ENCODE results near the gene RMI2.

DNA sequence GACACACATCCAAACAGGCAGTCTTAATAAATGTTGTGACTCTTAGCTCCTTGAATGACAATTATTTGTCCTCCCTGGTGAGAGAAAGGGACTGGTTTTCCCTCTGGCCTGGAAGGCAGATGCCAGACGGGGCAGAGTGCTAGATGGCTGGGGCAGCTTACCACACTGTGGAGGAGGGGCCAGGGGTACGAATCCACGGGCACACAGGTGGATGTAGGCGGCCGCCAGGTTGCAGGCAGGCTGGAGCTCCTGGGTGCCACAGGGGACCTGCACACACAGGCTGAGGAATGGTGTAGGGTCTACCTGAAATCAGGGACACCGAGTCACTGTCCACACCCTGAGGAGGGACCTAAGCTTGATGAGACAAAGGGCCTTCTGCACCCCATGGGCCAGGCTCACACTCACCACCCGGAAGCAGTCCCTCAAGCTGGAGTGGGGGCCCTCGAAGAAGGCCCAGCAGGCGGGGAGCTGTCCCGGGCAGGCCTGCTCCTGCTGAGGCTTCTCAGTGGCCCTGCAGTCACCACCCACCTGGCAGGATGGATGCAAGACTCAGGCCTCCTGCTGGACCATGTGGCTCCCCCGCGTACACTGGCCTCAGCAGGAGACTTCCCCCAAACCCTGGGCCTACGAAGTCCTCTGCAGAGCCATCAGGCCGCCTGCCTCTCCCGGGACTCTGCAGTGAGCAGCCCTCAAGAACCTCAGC is 38.4 kb downstream of the RMI2 start:
- TF ChIP-seq EP300 (IDR thresholded peaks at IDR 0.05): no peak
- TF ChIP-seq CTCF (IDR thresholded peaks at IDR 0.05): no peak
- TF ChIP-seq POLR2AphosphoS5 (IDR thresholded peaks at IDR 0.05): no peak
- no peak for TF ChIP-seq POLR2A (IDR thresholded peaks at IDR 0.05)
